ENCODE results near the gene TFR2. TPM values are rescaled to one million over a fixed set of nuclear protein-coding genes. Genes with fewer than 3 reads are reported as not detected.

TFR2 gene
- total and polyA plus RNA-seq, 9 of the 15 experiments (the other 6 are each of a cell fraction or from before 2014, with no cell fraction given): 3.8 to 123 (median 51.1) TPM

- no peak for TF ChIP-seq ZBTB11 (CRISPR knock-in tag; IDR thresholded peaks at IDR 0.05)
- no peak for TF ChIP-seq FOXJ3 (CRISPR knock-in tag; IDR thresholded peaks at IDR 0.05)
- peak in 1 of 3 experiments; percentile 76 for TF ChIP-seq YY1 (IDR thresholded peaks at IDR 0.05; ENCODE audit: borderline replicate concordance in 1 of 3, control insufficient read depth in 1 of 3, extremely low read depth in 1 of 3, insufficient read depth in 3 of 3, insufficient read length in 1 of 3, insufficient replicate concordance in 2 of 3, low read depth in 1 of 3, low read length in 2 of 3)
- no peak; the same call in 1 of the 2 replicates for TF ChIP-seq MAFG (tag; conservative IDR thresholded peaks at IDR 0.05)
- TF ChIP-seq ZNF277 (CRISPR knock-in tag; IDR thresholded peaks at IDR 0.05; ENCODE audit: borderline replicate concordance): no peak
- no peak for TF ChIP-seq TRIM25 (IDR thresholded peaks at IDR 0.05; ENCODE audit: borderline replicate concordance)
- no peak for TF ChIP-seq MEF2A (IDR thresholded peaks at IDR 0.05; ENCODE audit: control insufficient read depth, low read depth, low read length)
- TF ChIP-seq MLLT1 (IDR thresholded peaks at IDR 0.05): no peak
- TF ChIP-seq ZZZ3 (IDR thresholded peaks at IDR 0.05): no peak
- no peak for TF ChIP-seq ZNF3 (CRISPR knock-in tag; IDR thresholded peaks at IDR 0.05)
These were observed 42.9 kb downstream of the TFR2 start (continued) for GRCh38 chr7:100598425-100598824.

Data from K562 (cell line).